Myometrial cell (primary cell): Measurements from ENCODE around the gene AQP1. TPM values are rescaled to one million over a fixed set of nuclear protein-coding genes. Genes with fewer than 3 reads are reported as not detected.

Experiments used
- total RNA-seq: library from RNA; depleted of rRNA; stranded (reverse); fragments of >200 nt; gene quantifications from 2 replicates; pipeline ENCODE4 v1.2.3, GENCODE V29; 2015

The AQP1 gene
- total RNA-seq = 1.1 and 1.4 TPM in 2 replicates

DNA sequence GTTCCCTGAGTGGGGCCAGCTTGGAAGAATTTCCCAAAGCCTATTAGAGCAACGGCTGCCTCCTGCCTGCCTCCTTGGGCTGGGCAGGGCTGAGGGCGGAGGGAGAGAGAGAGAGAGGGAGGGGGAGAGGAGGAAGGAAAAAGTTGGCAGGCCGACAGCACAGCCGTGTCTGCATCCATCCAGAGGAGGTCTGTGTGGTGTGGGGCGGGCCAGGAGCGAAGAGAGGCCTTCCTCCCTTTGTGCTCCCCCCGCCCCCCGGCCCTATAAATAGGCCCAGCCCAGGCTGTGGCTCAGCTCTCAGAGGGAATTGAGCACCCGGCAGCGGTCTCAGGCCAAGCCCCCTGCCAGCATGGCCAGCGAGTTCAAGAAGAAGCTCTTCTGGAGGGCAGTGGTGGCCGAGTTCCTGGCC lies at the start of gene AQP1:
Gene AQP1, plus strand, starts transcription at position 293 of the 409 bp plus-strand sequence. Its CDS starts 57 bp downstream, at position 350.

DNA sequence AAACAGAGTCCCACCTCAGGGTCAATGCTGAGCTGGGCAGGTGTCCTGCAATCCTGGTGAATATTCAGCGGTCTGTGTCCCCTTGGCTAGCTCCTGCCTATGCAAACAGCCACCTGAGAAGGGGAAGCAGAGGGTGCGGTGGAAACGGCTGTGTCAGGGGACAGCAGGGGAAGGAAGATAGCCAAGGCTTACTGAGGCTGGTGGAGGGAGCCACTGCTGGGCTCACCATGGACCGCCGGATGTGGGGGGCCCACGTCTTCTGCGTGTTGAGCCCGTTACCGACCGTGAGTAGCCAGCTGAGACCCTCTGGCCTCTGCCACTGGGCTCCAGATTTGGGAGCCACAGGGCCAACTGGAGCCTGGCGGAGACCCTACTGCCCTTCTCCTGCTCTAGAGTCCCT lies 52.2 kb downstream of the AQP1 start, which contains the start of gene GHRHR:
Gene GHRHR, plus strand, starts transcription at position 112 of the 400 bp plus-strand sequence. Its CDS starts 116 bp downstream, at position 228.

Other genes starting within 250 kb of the AQP1 start
- not detected in 2 replicates for gene CRHR2, start 229.4 kb upstream of the AQP1 start, total RNA-seq
- 4.9 and 6.6 TPM in 2 replicates for gene INMT, start 159.7 kb upstream of the AQP1 start, total RNA-seq
- gene MINDY4, start 140.4 kb upstream of the AQP1 start, total RNA-seq = 8.5 and 11.2 TPM in 2 replicates
- gene GHRHR, start 52.1 kb downstream of the AQP1 start, total RNA-seq = not detected in 2 replicates
- not detected in 2 replicates for gene ADCYAP1R1, start 140.5 kb downstream of the AQP1 start, total RNA-seq